Colonic mucosa (tissue), 4 donors: ENCODE data around the gene LZTFL1. TPM values are rescaled to one million over a fixed set of nuclear protein-coding genes. Genes with fewer than 3 reads are reported as not detected.

Experiments used
- DNase-seq: peaks from one replicate; pipeline ENCODE4 v3.0.0-alpha.2; 2020
- H3K27ac ChIP-seq: fragments of 200-600 bp; one replicate; pipeline ENCODE4 v1.8.0; 2021
- H3K27me3 ChIP-seq: fragments of 200-600 bp; one replicate; pipeline ENCODE4 v1.8.0; 2021
- H3K36me3 ChIP-seq: fragments of 200-600 bp; one replicate; pipeline ENCODE4 v1.8.0; 2021
- H3K4me1 ChIP-seq: fragments of 200-600 bp; one replicate; pipeline ENCODE4 v1.8.0; 2021; ENCODE audit warnings: mild to moderate bottlenecking
- H3K4me3 ChIP-seq: fragments of 200-600 bp; one replicate; pipeline ENCODE4 v1.8.0; 2021
- H3K9ac ChIP-seq, 2 donors: one replicate each; pipeline ENCODE4 v1.7.0; 2013; ENCODE audit warnings: control low read depth in 2 of 2, low read depth in 2 of 2, low read length in 2 of 2
- H3K9me3 ChIP-seq: fragments of 200-600 bp; one replicate; pipeline ENCODE4 v1.8.0; 2021
- intact Hi-C: fragments of 100-400 bp; cut with DNase I; formaldehyde crosslinking; loops from one replicate; pipeline ENCODE4 v1.14.1; 2022
- total RNA-seq, 2 donors: library from RNA; stranded (reverse); fragmentation: NEBNext Ultra II Directional in 1 of 2; extraction: Animal tissue kit (Norgen Biotek cat#: 25700) in 1 of 2; gene quantifications; one replicate each; pipeline ENCODE4 v1.2.1, GENCODE V29; 2021
- TF ChIP-seq, protein P1 (sequence below): fragments of 200-600 bp; IDR thresholded peaks from one replicate; pipeline ENCODE4 v1.8.0; 2022; ENCODE audit warnings: antibody characterized with exemption, mild to moderate bottlenecking
- donor health status: healthy.
- donor health status: DM: no; HTN: no; CAD: no.
- donor health status: DM: no; HTN: no; CAD: no.

Gene LZTFL1
- total RNA-seq, 2 donors from 2014 or later = 10.5 to 11.4 TPM

DNA sequence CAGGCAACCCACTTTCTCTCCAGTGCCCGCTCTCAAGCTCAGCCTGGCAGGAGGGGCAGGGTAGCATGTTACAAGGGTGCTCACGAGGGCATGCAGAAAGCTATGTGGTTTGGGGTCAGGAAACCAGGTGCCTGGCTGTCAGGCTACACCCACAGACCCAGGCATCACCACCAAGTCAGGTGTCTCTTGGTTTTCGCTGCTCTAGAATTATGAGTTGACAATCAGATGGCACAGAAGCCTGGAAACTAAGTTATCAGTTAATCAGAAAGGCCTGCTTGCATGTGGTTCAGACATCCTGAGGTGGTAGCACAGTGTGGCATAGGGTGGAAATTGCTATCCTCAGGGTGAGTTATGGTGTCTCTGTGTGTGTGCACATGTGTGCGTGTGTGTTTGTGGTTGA lies 28.2 kb upstream of the LZTFL1 start:
- Histone ChIP-seq H3K4me1 (no peaks in the 10 kb centered on the region), H3K36me3 (no peaks in the 10 kb centered on the region), H3K4me3 (no peak overlapping the region), H3K9ac (no peak overlapping the region), H3K27me3 (no peaks in the 10 kb centered on the region), H3K9me3 (no peaks in the 10 kb centered on the region), H3K27ac (no peak overlapping the region)
- TF ChIP-seq, protein P1, sequence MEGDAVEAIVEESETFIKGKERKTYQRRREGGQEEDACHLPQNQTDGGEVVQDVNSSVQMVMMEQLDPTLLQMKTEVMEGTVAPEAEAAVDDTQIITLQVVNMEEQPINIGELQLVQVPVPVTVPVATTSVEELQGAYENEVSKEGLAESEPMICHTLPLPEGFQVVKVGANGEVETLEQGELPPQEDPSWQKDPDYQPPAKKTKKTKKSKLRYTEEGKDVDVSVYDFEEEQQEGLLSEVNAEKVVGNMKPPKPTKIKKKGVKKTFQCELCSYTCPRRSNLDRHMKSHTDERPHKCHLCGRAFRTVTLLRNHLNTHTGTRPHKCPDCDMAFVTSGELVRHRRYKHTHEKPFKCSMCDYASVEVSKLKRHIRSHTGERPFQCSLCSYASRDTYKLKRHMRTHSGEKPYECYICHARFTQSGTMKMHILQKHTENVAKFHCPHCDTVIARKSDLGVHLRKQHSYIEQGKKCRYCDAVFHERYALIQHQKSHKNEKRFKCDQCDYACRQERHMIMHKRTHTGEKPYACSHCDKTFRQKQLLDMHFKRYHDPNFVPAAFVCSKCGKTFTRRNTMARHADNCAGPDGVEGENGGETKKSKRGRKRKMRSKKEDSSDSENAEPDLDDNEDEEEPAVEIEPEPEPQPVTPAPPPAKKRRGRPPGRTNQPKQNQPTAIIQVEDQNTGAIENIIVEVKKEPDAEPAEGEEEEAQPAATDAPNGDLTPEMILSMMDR = no peak
- DNase-seq = no peak
- intact Hi-C loops = no loop called here

DNA sequence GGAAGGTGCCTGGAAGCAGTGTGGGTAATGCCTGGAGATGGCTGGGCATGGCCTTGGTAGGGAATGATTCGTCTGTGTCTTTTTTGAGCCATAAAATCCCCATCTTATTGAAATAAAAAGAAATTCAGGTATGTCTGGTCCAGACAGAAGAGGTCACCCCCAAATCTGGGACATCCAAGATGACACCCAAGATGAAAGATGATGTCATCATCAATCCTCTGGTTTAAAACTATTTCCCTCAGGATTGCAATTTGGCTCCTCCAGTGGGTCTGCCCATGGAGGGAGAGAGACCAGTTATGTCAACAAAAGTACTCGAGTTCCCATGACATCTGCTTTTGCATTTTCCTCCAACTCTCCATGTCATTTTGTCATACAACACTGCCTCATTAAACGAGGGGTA lies 27.7 kb upstream of the LZTFL1 start:
- Histone ChIP-seq H3K27me3 (no peaks in the 10 kb centered on the region), H3K9me3 (no peaks in the 10 kb centered on the region), H3K4me3 (no peak overlapping the region), H3K27ac (no peak overlapping the region), H3K36me3 (no peaks in the 10 kb centered on the region), H3K9ac (no peak overlapping the region), H3K4me1 (no peaks in the 10 kb centered on the region)
- intact Hi-C loops = no loop called here
- TF ChIP-seq, protein P1 = no peak
- no peak for DNase-seq

DNA sequence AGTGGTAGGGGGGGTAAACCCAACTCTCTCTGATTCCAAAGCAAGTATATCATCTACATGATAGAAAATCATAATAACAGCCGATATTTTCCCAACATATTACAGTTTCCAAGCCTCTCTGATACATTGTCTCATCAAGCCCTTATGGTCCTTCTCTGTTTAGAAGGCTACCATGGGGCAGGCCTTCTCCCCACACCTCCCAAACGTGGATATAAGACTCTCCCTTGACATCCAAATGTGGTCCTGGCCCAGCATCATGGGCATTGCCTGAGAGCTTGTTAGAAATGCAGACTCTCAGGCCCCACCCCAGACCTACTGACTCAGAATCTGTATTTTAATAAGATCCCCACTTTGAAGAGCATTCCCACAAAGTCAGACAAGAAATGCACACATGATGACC lies 26.7 kb upstream of the LZTFL1 start:
- Histone ChIP-seq H3K9me3 (no peaks in the 10 kb centered on the region), H3K27me3 (no peaks in the 10 kb centered on the region), H3K4me1 (no peaks in the 10 kb centered on the region), H3K27ac (no peak overlapping the region), H3K4me3 (no peak overlapping the region), H3K9ac (no peak overlapping the region), H3K36me3 (no peaks in the 10 kb centered on the region)
- TF ChIP-seq, protein P1 = no peak
- intact Hi-C loops = no loop called here
- DNase-seq = no peak

DNA sequence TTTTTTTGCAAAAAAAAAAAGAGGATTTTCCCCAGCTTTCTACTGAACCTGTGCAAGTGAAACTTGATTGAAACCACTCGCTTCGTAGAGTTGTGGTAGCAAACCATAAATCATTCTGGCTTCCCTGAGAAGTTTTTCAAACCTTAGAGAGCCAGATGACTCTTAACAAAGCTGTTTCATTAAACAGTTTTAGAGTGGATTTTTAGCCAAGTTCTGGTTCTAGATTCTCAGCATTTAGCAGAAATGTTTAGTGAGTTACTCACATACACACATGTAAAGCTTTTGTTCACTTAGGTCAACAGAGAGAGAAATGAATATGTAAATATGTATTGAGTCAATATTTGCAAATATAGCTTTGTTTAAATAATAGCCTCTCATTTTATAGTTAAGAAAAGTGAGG lies 26.3 kb upstream of the LZTFL1 start:
- no peaks in the 10 kb centered on the region for H3K4me1 ChIP-seq
- H3K9ac ChIP-seq = no peak overlapping the region
- no peaks in the 10 kb centered on the region for H3K27me3 ChIP-seq
- H3K9me3 ChIP-seq = no peaks in the 10 kb centered on the region
- no peak overlapping the region for H3K4me3 ChIP-seq
- no peak for DNase-seq
- H3K27ac ChIP-seq = no peak overlapping the region
- TF ChIP-seq, protein P1 = no peak
- intact Hi-C loops = no loop called here
- no peaks in the 10 kb centered on the region for H3K36me3 ChIP-seq

DNA sequence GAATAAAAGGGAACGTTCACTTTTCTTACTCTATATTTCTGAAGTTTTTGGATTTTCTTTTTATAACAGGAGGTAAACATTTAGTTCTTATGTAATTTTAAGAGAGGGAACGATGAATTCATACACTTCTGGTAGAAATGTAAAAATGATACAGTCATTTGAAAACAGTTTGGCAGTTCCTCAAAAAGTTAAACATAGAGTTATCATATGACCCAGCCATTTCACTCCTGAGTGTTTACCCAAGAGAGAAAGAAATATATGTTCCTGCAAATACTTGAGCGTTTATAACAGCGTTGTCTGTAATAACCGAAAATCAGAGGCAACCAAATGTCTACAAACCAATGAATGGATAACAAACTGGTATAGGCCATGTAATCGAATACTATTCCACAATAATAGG lies 23.6 kb upstream of the LZTFL1 start:
- no peaks in the 10 kb centered on the region for H3K36me3 ChIP-seq
- intact Hi-C loops = no loop called here
- TF ChIP-seq, protein P1 = no peak
- no peak overlapping the region for H3K27ac ChIP-seq
- H3K4me1 ChIP-seq = no peaks in the 10 kb centered on the region
- no peak overlapping the region for H3K4me3 ChIP-seq
- H3K9me3 ChIP-seq = no peaks in the 10 kb centered on the region
- no peak overlapping the region for H3K9ac ChIP-seq
- DNase-seq = no peak
- H3K27me3 ChIP-seq = no peaks in the 10 kb centered on the region
